SK-N-SH treated with all-trans-retinoic acid at 6 μM for 48 hours (cell line): Measurements from ENCODE around the gene MTHFD2L.

Source experiments
- ATAC-seq: fragments of 200-7000 bp; cut with Tn5 transposase; 3 replicates; pipeline ENCODE4 v1.9.1; 2020; ENCODE audit warnings: mild to moderate bottlenecking, moderate library complexity
- ARNTL ChIP-seq: fragments of 450-650 bp; formaldehyde crosslinking; IDR thresholded peaks from 2 replicates; pipeline ENCODE4 v1.5.0; 2020; ENCODE audit warnings: low read depth, mild to moderate bottlenecking, moderate library complexity, borderline replicate concordance
- BACH2 ChIP-seq: fragments of 250-450 bp; sonication (Bioruptor Pico); IDR thresholded peaks from 2 replicates; pipeline ENCODE4 v1.9.0; 2021; ENCODE audit warnings: mild to moderate bottlenecking, borderline replicate concordance
- CREB5 ChIP-seq: fragments of 250-450 bp; sonication (Bioruptor Pico); IDR thresholded peaks from 2 replicates; pipeline ENCODE4 v1.5.1; 2020; ENCODE audit warnings: low read depth, mild to moderate bottlenecking, moderate library complexity
- CSDC2 ChIP-seq: fragments of 250-450 bp; sonication (Bioruptor Pico); IDR thresholded peaks from 2 replicates; pipeline ENCODE4 v1.5.0; 2020; ENCODE audit warnings: mild to moderate bottlenecking, moderate library complexity
- ESRRG ChIP-seq: fragments of 250-450 bp; sonication (Bioruptor Pico); IDR thresholded peaks from 2 replicates; pipeline ENCODE4 v1.6.1; 2021; ENCODE audit warnings: mild to moderate bottlenecking
- GLIS3 ChIP-seq: fragments of 250-450 bp; sonication (Bioruptor Pico); IDR thresholded peaks from 2 replicates; pipeline ENCODE4 v1.5.0; 2020; ENCODE audit warnings: mild to moderate bottlenecking, moderate library complexity
- OSR1 ChIP-seq: fragments of 250-450 bp; sonication (Bioruptor Pico); IDR thresholded peaks from 2 replicates; pipeline ENCODE4 v1.8.0; 2022; ENCODE audit warnings: moderate library complexity, mild to moderate bottlenecking, inconsistent platforms
- PATZ1 ChIP-seq: fragments of 250-450 bp; sonication (Bioruptor Pico); IDR thresholded peaks from 2 replicates; pipeline ENCODE4 v1.8.0; 2020; ENCODE audit warnings: mild to moderate bottlenecking, moderate library complexity, borderline replicate concordance
- POU6F1 ChIP-seq: fragments of 250-450 bp; sonication (Bioruptor Pico); IDR thresholded peaks from 2 replicates; pipeline ENCODE4 v1.8.0; 2021; ENCODE audit warnings: low read depth, mild to moderate bottlenecking, moderate library complexity, borderline replicate concordance
- PPARA ChIP-seq: fragments of 250-450 bp; sonication (Bioruptor Pico); IDR thresholded peaks from 2 replicates; pipeline ENCODE4 v1.5.0; 2020; ENCODE audit warnings: mild to moderate bottlenecking, borderline replicate concordance
- RARB ChIP-seq: fragments of 250-450 bp; sonication (Bioruptor Pico); IDR thresholded peaks from 2 replicates; pipeline ENCODE4 v1.8.0; 2021; ENCODE audit warnings: mild to moderate bottlenecking, moderate library complexity
- SNAI2 ChIP-seq: fragments of 250-450 bp; sonication (Bioruptor Pico); IDR thresholded peaks from 2 replicates; pipeline ENCODE4 v1.5.0; 2020; ENCODE audit warnings: mild to moderate bottlenecking, moderate library complexity
- TCF4 ChIP-seq: fragments of 250-450 bp; sonication (Bioruptor Pico); IDR thresholded peaks from 2 replicates; pipeline ENCODE4 v1.8.0; 2021; ENCODE audit warnings: mild to moderate bottlenecking, moderate library complexity, borderline replicate concordance
- TOX ChIP-seq: fragments of 250-450 bp; sonication (Bioruptor Pico); IDR thresholded peaks from 2 replicates; pipeline ENCODE4 v1.8.0; 2021; ENCODE audit warnings: mild to moderate bottlenecking, moderate library complexity, borderline replicate concordance
- ZC3H10 ChIP-seq: fragments of 250-450 bp; sonication (Bioruptor Pico); IDR thresholded peaks from 2 replicates; pipeline ENCODE4 v1.5.1; 2021; ENCODE audit warnings: mild to moderate bottlenecking, moderate library complexity
- ZFP3 ChIP-seq: fragments of 250-450 bp; sonication (Bioruptor Pico); IDR thresholded peaks from 2 replicates; pipeline ENCODE4 v1.5.0; 2020; ENCODE audit warnings: mild to moderate bottlenecking, moderate library complexity
- ZFP30 ChIP-seq: fragments of 450-650 bp; formaldehyde crosslinking; IDR thresholded peaks from 2 replicates; pipeline ENCODE4 v1.5.0; 2022; ENCODE audit warnings: mild to moderate bottlenecking, moderate library complexity
- ZNF565 ChIP-seq: fragments of 450-650 bp; formaldehyde crosslinking; conservative IDR thresholded peaks from 2 replicates; pipeline ENCODE4 v1.5.0; 2020; ENCODE audit warnings: low read depth, mild to moderate bottlenecking, moderate library complexity
- ZNF8 ChIP-seq: fragments of 450-650 bp; formaldehyde crosslinking; IDR thresholded peaks from 2 replicates; pipeline ENCODE4 v1.5.0; 2020; ENCODE audit warnings: mild to moderate bottlenecking, moderate library complexity
- TF ChIP-seq, protein P1 (sequence below): fragments of 250-450 bp; sonication (Bioruptor Pico); IDR thresholded peaks from 2 replicates; pipeline ENCODE4 v1.5.1; 2021; ENCODE audit warnings: mild to moderate bottlenecking, moderate library complexity
- TF ChIP-seq, protein P2 (sequence below): fragments of 250-450 bp; sonication (Bioruptor Pico); IDR thresholded peaks from 2 replicates; pipeline ENCODE4 v1.5.0; 2020; ENCODE audit warnings: mild to moderate bottlenecking, moderate library complexity

Gene MTHFD2L

GRCh38 chr4:74237425-74237966 lies 79.6 kb downstream of the MTHFD2L start:
- no peak for TF ChIP-seq ZFP30 (CRISPR knock-in tag)
- no peak for TF ChIP-seq ESRRG (CRISPR knock-in tag)
- TF ChIP-seq ZFP3 (CRISPR knock-in tag): no peak
- TF ChIP-seq, protein P1, sequence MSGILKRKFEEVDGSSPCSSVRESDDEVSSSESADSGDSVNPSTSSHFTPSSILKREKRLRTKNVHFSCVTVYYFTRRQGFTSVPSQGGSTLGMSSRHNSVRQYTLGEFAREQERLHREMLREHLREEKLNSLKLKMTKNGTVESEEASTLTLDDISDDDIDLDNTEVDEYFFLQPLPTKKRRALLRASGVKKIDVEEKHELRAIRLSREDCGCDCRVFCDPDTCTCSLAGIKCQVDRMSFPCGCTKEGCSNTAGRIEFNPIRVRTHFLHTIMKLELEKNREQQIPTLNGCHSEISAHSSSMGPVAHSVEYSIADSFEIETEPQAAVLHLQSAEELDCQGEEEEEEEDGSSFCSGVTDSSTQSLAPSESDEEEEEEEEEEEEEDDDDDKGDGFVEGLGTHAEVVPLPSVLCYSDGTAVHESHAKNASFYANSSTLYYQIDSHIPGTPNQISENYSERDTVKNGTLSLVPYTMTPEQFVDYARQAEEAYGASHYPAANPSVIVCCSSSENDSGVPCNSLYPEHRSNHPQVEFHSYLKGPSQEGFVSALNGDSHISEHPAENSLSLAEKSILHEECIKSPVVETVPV (CRISPR knock-in tag): no peak
- no peak for TF ChIP-seq TOX (CRISPR knock-in tag)
- TF ChIP-seq PPARA: no peak
- TF ChIP-seq TCF4 (CRISPR knock-in tag): no peak
- TF ChIP-seq ZC3H10 (CRISPR knock-in tag): no peak
- TF ChIP-seq ZNF565 (CRISPR knock-in tag): no peak
- TF ChIP-seq OSR1 (CRISPR knock-in tag): no peak
- TF ChIP-seq BACH2: no peak
- no peak for TF ChIP-seq GLIS3
- no peak for TF ChIP-seq PATZ1
- no peak for TF ChIP-seq SNAI2 (CRISPR knock-in tag)
- TF ChIP-seq, protein P2, sequence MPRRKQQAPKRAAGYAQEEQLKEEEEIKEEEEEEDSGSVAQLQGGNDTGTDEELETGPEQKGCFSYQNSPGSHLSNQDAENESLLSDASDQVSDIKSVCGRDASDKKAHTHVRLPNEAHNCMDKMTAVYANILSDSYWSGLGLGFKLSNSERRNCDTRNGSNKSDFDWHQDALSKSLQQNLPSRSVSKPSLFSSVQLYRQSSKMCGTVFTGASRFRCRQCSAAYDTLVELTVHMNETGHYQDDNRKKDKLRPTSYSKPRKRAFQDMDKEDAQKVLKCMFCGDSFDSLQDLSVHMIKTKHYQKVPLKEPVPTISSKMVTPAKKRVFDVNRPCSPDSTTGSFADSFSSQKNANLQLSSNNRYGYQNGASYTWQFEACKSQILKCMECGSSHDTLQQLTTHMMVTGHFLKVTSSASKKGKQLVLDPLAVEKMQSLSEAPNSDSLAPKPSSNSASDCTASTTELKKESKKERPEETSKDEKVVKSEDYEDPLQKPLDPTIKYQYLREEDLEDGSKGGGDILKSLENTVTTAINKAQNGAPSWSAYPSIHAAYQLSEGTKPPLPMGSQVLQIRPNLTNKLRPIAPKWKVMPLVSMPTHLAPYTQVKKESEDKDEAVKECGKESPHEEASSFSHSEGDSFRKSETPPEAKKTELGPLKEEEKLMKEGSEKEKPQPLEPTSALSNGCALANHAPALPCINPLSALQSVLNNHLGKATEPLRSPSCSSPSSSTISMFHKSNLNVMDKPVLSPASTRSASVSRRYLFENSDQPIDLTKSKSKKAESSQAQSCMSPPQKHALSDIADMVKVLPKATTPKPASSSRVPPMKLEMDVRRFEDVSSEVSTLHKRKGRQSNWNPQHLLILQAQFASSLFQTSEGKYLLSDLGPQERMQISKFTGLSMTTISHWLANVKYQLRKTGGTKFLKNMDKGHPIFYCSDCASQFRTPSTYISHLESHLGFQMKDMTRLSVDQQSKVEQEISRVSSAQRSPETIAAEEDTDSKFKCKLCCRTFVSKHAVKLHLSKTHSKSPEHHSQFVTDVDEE: no peak
- no peak for TF ChIP-seq ARNTL
- no peak for TF ChIP-seq ZNF8 (CRISPR knock-in tag)
- ATAC-seq: no peak

- no peak for ATAC-seq
- TF ChIP-seq ARNTL (no peak), PATZ1 (no peak), TCF4 (CRISPR knock-in tag) (no peak), RARB (no peak), BACH2 (no peak), ZNF8 (CRISPR knock-in tag) (no peak), TOX (CRISPR knock-in tag) (no peak), POU6F1 (CRISPR knock-in tag) (no peak), CSDC2 (CRISPR knock-in tag) (no peak), OSR1 (CRISPR knock-in tag) (no peak), ZFP30 (CRISPR knock-in tag) (no peak), PPARA (no peak), ZFP3 (CRISPR knock-in tag) (no peak), CREB5 (no peak), GLIS3 (no peak)
- TF ChIP-seq, protein P1 (CRISPR knock-in tag): no peak
- TF ChIP-seq, protein P2: no peak
Measured at GRCh38 chr4:74244049-74244448, 86.1 kb downstream of the MTHFD2L start.
